ENCODE measurements around the gene SERPINA12.

SERPINA12 gene

GRCh38 chr14:94462763-94463572 is 46.3 kb downstream of the SERPINA12 start:
- no peak for DNase-seq

- no peak for DNase-seq
Observed at GRCh38 chr14:94462219-94462551, 47.1 kb downstream of the SERPINA12 start.

DNA sequence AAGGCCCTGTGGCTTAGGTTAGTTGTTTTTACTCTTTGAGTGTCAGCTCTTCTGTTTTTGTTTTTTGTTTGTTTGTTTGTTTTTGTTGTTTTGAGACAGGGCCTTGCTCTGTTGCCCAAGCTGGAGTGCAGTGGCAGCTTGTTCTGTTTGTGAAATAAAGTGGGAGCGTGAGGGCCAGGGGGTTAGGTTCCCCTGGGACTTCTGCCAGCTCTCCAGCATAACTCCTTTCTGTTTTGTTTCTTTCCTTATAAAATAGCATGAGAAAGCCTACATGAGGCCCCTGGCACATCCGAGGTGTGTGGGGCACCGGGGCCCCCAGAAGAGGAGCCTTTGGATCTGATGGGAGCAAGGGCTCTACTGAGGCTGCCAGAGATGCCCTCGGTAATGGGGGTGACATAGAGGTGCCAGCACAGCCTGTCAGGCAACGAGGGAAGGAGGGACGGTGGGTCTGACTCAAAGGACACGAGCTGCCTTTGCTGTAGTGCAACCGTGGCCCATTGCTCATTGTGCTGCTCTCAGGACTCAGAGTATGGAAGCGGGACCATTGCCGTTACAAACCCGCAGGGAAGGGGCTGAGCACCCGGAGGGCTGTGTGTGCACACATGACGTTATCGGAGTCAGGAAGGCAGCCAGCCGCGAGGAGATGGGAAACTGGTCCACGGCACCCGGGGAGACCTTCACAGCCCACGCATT is 47.6 kb downstream of the SERPINA12 start:
- no peak for DNase-seq

GRCh38 chr14:94460631-94461416 is 48.4 kb downstream of the SERPINA12 start:
- DNase-seq, result no peak

GRCh38 chr14:94458558-94459205 is 50.6 kb downstream of the SERPINA12 start:
- no peak for DNase-seq

GRCh38 chr14:94458096-94458495 is 51.2 kb downstream of the SERPINA12 start:
- no peak for DNase-seq

- no peak for DNase-seq
Observed at GRCh38 chr14:94455928-94456327, 53.3 kb downstream of the SERPINA12 start.

DNA sequence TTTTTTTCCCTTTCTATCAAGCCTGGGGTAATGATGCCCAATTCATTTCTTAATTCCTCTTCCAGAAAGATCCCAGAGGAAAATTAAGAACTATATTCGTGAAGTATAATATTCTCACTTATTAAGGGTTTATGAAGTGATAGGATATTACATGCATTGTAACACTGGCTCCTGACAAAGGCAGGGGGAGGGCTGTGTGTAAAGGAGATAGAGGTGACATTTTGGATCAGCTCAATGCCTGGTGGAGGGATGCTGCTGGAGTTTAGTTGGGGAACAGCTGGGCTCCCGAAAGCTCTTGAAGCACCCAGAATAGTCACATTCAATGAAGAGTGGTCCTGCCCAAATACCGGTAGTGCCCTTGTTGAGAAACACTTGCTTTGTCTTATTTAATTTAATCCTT is 57.4 kb downstream of the SERPINA12 start:
- no peak for DNase-seq

- no peak for DNase-seq
Observed at GRCh38 chr14:94451091-94451771, 58.0 kb downstream of the SERPINA12 start.

GRCh38 chr14:94450722-94451090 is 58.6 kb downstream of the SERPINA12 start:
- DNase-seq, result no peak

- no peak for DNase-seq
Observed at GRCh38 chr14:94449930-94450329, 59.3 kb downstream of the SERPINA12 start.

- no peak for DNase-seq
Observed at GRCh38 chr14:94448071-94448808, 61.0 kb downstream of the SERPINA12 start.

DNA sequence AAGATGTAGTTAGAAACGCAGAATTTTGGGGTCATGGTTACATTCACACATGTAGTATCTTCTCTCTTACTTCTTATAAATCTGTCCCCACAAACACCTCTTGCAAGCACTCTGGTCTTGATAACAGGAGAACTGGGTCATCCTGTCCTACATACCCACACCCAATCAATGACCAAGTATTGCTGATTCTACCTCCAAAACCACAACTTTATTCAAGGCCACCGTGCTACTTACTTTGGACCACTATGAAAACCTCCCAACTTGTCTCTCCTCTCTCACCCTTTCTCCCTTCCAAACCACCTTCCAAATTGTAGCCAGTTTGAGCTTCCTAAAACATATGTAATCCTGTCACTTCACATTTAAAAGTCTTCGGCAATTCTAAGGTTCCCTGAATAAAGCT is 62.1 kb downstream of the SERPINA12 start:
- DNase-seq, result no peak

DNA sequence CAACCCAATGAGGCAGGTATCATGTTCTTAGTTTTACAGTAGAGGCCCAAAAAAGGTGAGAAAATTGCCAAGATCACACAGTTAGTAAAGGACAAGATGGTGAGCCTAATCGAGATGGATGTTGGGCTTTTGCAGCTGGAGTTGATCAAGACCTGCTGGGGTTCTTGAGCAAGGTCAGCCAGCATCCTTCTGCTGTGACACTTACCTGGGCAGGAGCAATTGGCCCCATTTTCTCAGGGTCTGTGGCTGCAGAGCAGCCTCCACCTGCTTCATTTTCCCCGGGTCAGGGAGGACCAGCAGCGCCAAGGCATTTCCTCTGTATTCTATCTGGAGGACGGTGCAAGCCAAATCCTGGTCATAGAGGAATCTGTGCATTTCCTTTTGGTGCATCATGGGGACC is 63.1 kb downstream of the SERPINA12 start:
- DNase-seq, result no peak

- no peak for DNase-seq
Observed at GRCh38 chr14:94445003-94445402, 64.3 kb downstream of the SERPINA12 start.

GRCh38 chr14:94441531-94442205 is 67.6 kb downstream of the SERPINA12 start:
- DNase-seq, result no peak

GRCh38 chr14:94441130-94441529 is 68.1 kb downstream of the SERPINA12 start:
- no peak for DNase-seq

- DNase-seq, result no peak
Observed at GRCh38 chr14:94439453-94440057, 69.7 kb downstream of the SERPINA12 start.

Data from inflammatory macrophage (primary cell).